Osteoblast (primary cell): ENCODE measurements around the gene MAST1. TPM values are rescaled to one million over a fixed set of nuclear protein-coding genes. Genes with fewer than 3 reads are reported as not detected.

ENCODE experiments used
- DNase-seq: peaks from one replicate; pipeline ENCODE4 v3.0.0; 2011; ENCODE audit warnings: low spot score, mixed read lengths; ENCODE audit not compliant: insufficient read length; ENCODE audit errors: missing footprints
- H2AFZ ChIP-seq: 2 replicates; pipeline ENCODE4 v1.6.0; 2011; ENCODE audit warnings: mild to moderate bottlenecking, low read length
- H3K27ac ChIP-seq: 2 replicates; pipeline ENCODE4 v1.5.1; 2011; ENCODE audit warnings: mild to moderate bottlenecking, low read depth, low read length, moderate library complexity
- H3K27me3 ChIP-seq: 2 replicates; pipeline ENCODE4 v1.6.0; 2012; ENCODE audit warnings: mild to moderate bottlenecking, control low read depth, inconsistent platforms, low read length, moderate library complexity; ENCODE audit not compliant: insufficient read depth
- H3K36me3 ChIP-seq: 2 replicates; pipeline ENCODE4 v1.5.1; 2011; ENCODE audit warnings: mild to moderate bottlenecking, low read length, control low read depth, moderate library complexity; ENCODE audit not compliant: insufficient read depth
- H3K4me1 ChIP-seq: 2 replicates; pipeline ENCODE4 v1.5.1; 2011; ENCODE audit warnings: mild to moderate bottlenecking, low read length, control low read depth, moderate library complexity; ENCODE audit not compliant: insufficient read depth
- H3K4me2 ChIP-seq: 2 replicates; pipeline ENCODE4 v1.6.0; 2011; ENCODE audit warnings: mild to moderate bottlenecking, low read length; ENCODE audit not compliant: insufficient read depth
- H3K4me3 ChIP-seq: fragments of 200-600 bp; sonication (generic); 3 replicates; pipeline ENCODE4 v1.5.1; 2012; ENCODE audit warnings: mild to moderate bottlenecking, low read length, inconsistent platforms; ENCODE audit not compliant: insufficient read depth
- H3K79me2 ChIP-seq: 2 replicates; pipeline ENCODE4 v1.6.0; 2012; ENCODE audit warnings: mild to moderate bottlenecking, low read length, control low read depth, inconsistent platforms; ENCODE audit not compliant: insufficient read depth
- H3K9me3 ChIP-seq: 2 replicates; pipeline ENCODE4 v1.5.1; 2011; ENCODE audit warnings: low read depth, low read length, control low read depth
- H4K20me1 ChIP-seq: 2 replicates; pipeline ENCODE4 v1.6.0; 2012; ENCODE audit warnings: mild to moderate bottlenecking, low read length, control low read depth; ENCODE audit not compliant: insufficient read depth
- CTCF ChIP-seq: IDR thresholded peaks from 2 replicates; pipeline ENCODE4 v1.5.1; 2011; ENCODE audit warnings: mild to moderate bottlenecking, low read depth, low read length, moderate library complexity; ENCODE audit errors: extremely low read depth
- total RNA-seq: library from RNA; depleted of rRNA; stranded (reverse); fragments of >200 nt; gene quantifications from 2 replicates; pipeline ENCODE4 v1.2.3, GENCODE V29; 2012

The MAST1 gene
- total RNA-seq, 1 donor: 0.72 TPM

GRCh38 chr19:12789904-12790619 is 48.3 kb upstream of the MAST1 start:
- Histone ChIP-seq H3K4me1 (peaks cover 30% of the 10 kb centered on the region), H3K79me2 (peaks cover 21% of the 10 kb centered on the region), H3K4me2 (peak overlapping the region; percentile 88), H3K27me3 (no peaks in the 10 kb centered on the region), H3K36me3 (no peaks in the 10 kb centered on the region), H3K9me3 (no peaks in the 10 kb centered on the region), H2AFZ (peak overlapping the region; percentile 44), H3K27ac (peak overlapping the region; percentile 92), H4K20me1 (peaks cover 12% of the 10 kb centered on the region), H3K4me3 (peak overlapping the region; percentile 98)
- TF ChIP-seq CTCF: no peak
- DNase-seq: peak; percentile 100

- DNase-seq: peak; percentile 88
- Histone ChIP-seq H3K9me3 (no peaks in the 10 kb centered on the region), H4K20me1 (peaks cover 12% of the 10 kb centered on the region), H3K79me2 (peaks cover 21% of the 10 kb centered on the region), H3K4me2 (peak overlapping the region; percentile 88), H3K36me3 (no peaks in the 10 kb centered on the region), H3K27ac (peak overlapping the region; percentile 92), H2AFZ (no peak overlapping the region), H3K4me3 (peak overlapping the region; percentile 98), H3K4me1 (peaks cover 30% of the 10 kb centered on the region), H3K27me3 (no peaks in the 10 kb centered on the region)
- TF ChIP-seq CTCF: no peak
Measured at GRCh38 chr19:12790628-12791344, 47.5 kb upstream of the MAST1 start.

- Histone ChIP-seq H3K4me2 (peak within 1 kb of the TSS; percentile 88), H3K4me3 (peak within 1 kb of the TSS; percentile 98), H3K79me2 (peaks cover 21% of the 10 kb centered on the region), H3K36me3 (no peaks in the 10 kb centered on the region), H3K4me1 (peaks cover 30% of the 10 kb centered on the region), H4K20me1 (peaks cover 12% of the 10 kb centered on the region), H3K9me3 (no peaks in the 10 kb centered on the region), H2AFZ (no peak within 1 kb of the TSS), H3K27ac (peak within 1 kb of the TSS; percentile 92), H3K27me3 (no peaks in the 10 kb centered on the region)
- DNase-seq: peak; percentile 100
- TF ChIP-seq CTCF: no peak
Measured at GRCh38 chr19:12791345-12792050, 46.8 kb upstream of the MAST1 start, which contains the start of gene JUNB. Gene JUNB (plus strand): TSS chr19:12791486. CDS start chr19:12791772, 286 bp downstream.
